Kasumi-1 (cell line): Measurements from ENCODE around the gene GPX3.

ENCODE experiments used
- DNase-seq, 2 experiments: peaks; one replicate each; lab custom pipeline; 2025; lab: John Stamatoyannopoulos, UW

Gene GPX3

GRCh38 chr5:151034422-151035379 lies 14.3 kb downstream of the GPX3 start:
- DNase-seq = no peak

GRCh38 chr5:151036556-151036955 lies 16.2 kb downstream of the GPX3 start:
- DNase-seq = no peak

GRCh38 chr5:151037561-151038411 lies 17.4 kb downstream of the GPX3 start:
- DNase-seq = no peak

GRCh38 chr5:151038412-151038745 lies 18.0 kb downstream of the GPX3 start:
- DNase-seq = no peak

GRCh38 chr5:151038801-151039238 lies 18.4 kb downstream of the GPX3 start:
- no peak for DNase-seq

- no peak for DNase-seq
Observed at GRCh38 chr5:151039665-151040064, 19.3 kb downstream of the GPX3 start.

GRCh38 chr5:151040211-151040747 lies 19.9 kb downstream of the GPX3 start:
- no peak for DNase-seq

- DNase-seq = no peak
Observed at GRCh38 chr5:151041577-151042268, 21.3 kb downstream of the GPX3 start.

GRCh38 chr5:151042453-151043093 lies 22.2 kb downstream of the GPX3 start:
- DNase-seq = no peak

GRCh38 chr5:151047814-151048425 lies 27.5 kb downstream of the GPX3 start:
- peak; percentile 34 to 41 for DNase-seq

GRCh38 chr5:151048526-151048925 lies 28.1 kb downstream of the GPX3 start:
- no peak for DNase-seq

GRCh38 chr5:151051066-151051930 lies 30.9 kb downstream of the GPX3 start:
- peak; percentile 92 to 93 for DNase-seq

GRCh38 chr5:151051931-151052608 lies 31.7 kb downstream of the GPX3 start:
- DNase-seq = no peak

- no peak for DNase-seq
Observed at GRCh38 chr5:151052836-151053235, 32.4 kb downstream of the GPX3 start.

- DNase-seq = no peak
Observed at GRCh38 chr5:151053796-151054462, 33.5 kb downstream of the GPX3 start.

- DNase-seq = no peak
Observed at GRCh38 chr5:151054709-151055108, 34.3 kb downstream of the GPX3 start.

- no peak for DNase-seq
Observed at GRCh38 chr5:151055336-151055735, 34.9 kb downstream of the GPX3 start.

- peak; percentile 14 to 19 for DNase-seq
Observed at GRCh38 chr5:151056379-151057325, 36.3 kb downstream of the GPX3 start.
